ENCODE measurements around the gene RRP36.

Gene RRP36

GRCh38 chr6:43021270-43022047 is at the start of gene RRP36:
RRP36 (plus strand) TSS chr6:43021623; CDS start chr6:43021655, 32 bp downstream.
- Histone ChIP-seq H3K9ac (ENCODE audit: insufficient read length) (peak within 1 kb of the TSS; percentile 92), H3K27ac (peak within 1 kb of the TSS; percentile 94), H3K36me3 (ENCODE audit: insufficient read depth, low read length) (peaks cover 69% of the 10 kb centered on the region), H3K9me3 (ENCODE audit: low read depth, low read length) (no peaks in the 10 kb centered on the region), H3K4me3 (peak within 1 kb of the TSS; percentile 97)
- DNase-seq (ENCODE audit: low read depth, low spot score): no peak
- TF ChIP-seq EZH2 (IDR thresholded peaks at IDR 0.05): no peak
- no peak for TF ChIP-seq FOXP2 (optimal IDR thresholded peaks at IDR 0.05; ENCODE audit: control extremely low read depth, extremely low read length, insufficient read depth)
- TF ChIP-seq POLR2AphosphoS5 (IDR thresholded peaks at IDR 0.05; ENCODE audit: borderline replicate concordance, low read depth, low read length): peak; percentile 91

DNA sequence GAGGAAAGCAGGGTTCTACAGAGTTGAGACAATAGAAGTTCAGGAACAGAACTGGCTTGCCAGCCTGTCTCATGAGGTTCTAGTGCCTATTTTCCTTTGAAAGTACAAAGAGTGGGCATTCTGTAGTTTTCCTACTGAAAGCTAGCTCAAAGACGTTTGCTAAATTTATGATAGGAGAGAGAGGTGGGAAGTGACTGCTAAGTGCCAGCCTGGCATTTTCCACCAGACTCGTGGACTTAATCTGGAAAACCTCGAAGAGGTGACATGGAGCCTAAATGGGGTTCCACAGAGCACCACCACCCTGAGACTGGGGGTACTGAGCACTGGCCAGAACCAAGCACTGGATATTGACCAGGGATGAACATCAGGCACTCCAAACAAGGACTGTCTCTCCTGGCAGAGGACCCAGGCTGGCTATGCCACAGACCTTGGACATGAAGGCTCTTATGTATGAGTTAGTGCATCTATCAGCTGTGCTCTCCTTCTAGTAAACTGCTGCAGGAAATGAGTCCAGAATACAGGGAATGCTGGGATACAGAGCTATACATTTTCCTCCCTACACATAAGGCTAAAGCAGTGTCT is 49.6 kb upstream of the RRP36 start:
- TF ChIP-seq POLR2AphosphoS5 (IDR thresholded peaks at IDR 0.05; ENCODE audit: borderline replicate concordance, low read depth, low read length): no peak
- TF ChIP-seq EZH2 (IDR thresholded peaks at IDR 0.05): no peak
- TF ChIP-seq FOXP2 (optimal IDR thresholded peaks at IDR 0.05; ENCODE audit: control extremely low read depth, extremely low read length, insufficient read depth): no peak
- peak overlapping the region; percentile 52; the same call in 1 of the 2 replicates for H3K27ac ChIP-seq
- no peaks in the 10 kb centered on the region for H3K9me3 ChIP-seq (ENCODE audit: low read depth, low read length)
- peaks cover 2% of the 10 kb centered on the region; the same call in 1 of the 2 replicates for H3K36me3 ChIP-seq (ENCODE audit: insufficient read depth, low read length)
- H3K4me3 ChIP-seq: no peak overlapping the region
- no peak for DNase-seq (ENCODE audit: low read depth, low spot score)
- no peak overlapping the region for H3K9ac ChIP-seq (ENCODE audit: insufficient read length)

DNA sequence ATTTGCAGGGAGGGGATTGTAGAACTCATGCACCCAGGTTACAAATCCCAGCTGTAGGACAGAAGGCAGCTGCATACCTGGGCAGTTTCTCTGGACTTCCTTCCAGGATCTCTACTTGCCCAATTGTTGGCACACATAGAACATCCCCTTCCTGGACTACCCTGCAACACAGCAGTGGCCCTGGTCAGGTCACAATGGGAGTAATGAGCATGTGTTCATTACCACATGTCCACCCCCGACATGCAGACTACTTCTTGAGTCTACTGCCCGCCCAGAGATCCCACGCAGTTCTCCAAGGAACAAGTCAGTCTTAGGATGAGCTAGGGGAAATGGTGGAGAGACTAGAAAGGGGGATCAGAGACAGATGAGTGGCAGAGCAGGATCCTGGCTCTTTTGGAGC is 47.5 kb upstream of the RRP36 start:
- no peak for TF ChIP-seq FOXP2 (optimal IDR thresholded peaks at IDR 0.05; ENCODE audit: control extremely low read depth, extremely low read length, insufficient read depth)
- TF ChIP-seq EZH2 (IDR thresholded peaks at IDR 0.05): no peak
- no peak; the same call in 1 of the 2 replicates for TF ChIP-seq POLR2AphosphoS5 (IDR thresholded peaks at IDR 0.05; ENCODE audit: borderline replicate concordance, low read depth, low read length)
- Histone ChIP-seq H3K9ac (ENCODE audit: insufficient read length) (no peak overlapping the region), H3K9me3 (ENCODE audit: low read depth, low read length) (no peaks in the 10 kb centered on the region), H3K36me3 (ENCODE audit: insufficient read depth, low read length) (peaks cover 4% of the 10 kb centered on the region; the same call in 1 of the 2 replicates), H3K4me3 (no peak overlapping the region), H3K27ac (no peak overlapping the region)
- no peak for DNase-seq (ENCODE audit: low read depth, low spot score)

DNA sequence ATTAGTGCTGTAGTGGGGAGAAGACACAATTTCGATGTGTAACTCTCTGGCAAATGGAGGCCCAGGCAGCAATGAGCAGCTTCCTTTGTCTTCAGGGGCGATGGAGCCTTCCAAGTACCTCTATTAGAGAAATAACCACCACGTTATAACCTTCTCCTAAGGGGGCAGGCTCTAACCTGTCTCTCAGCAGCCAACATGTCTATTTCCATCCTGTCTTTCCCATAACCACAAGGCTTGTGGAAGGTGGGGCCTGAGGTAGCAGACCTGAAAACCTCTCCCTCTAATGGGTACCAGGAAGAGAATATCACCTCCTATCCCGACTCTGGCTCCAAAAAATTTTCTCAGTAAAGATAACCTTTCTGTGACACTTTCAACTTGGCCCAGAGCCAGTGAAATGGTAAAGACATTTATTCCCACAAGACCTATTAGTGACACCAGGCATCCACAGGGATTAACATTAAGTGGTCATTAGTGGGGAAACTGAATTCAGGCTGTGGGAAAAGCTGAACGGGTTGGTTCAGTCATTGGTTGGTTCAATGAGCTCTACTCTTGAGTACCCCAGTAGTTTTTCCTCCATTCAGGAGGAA is 46.4 kb upstream of the RRP36 start:
- H3K27ac ChIP-seq: no peak overlapping the region
- no peak for DNase-seq (ENCODE audit: low read depth, low spot score)
- no peaks in the 10 kb centered on the region for H3K9me3 ChIP-seq (ENCODE audit: low read depth, low read length)
- H3K4me3 ChIP-seq: no peak overlapping the region
- peaks cover 4% of the 10 kb centered on the region; the same call in 1 of the 2 replicates for H3K36me3 ChIP-seq (ENCODE audit: insufficient read depth, low read length)
- H3K9ac ChIP-seq (ENCODE audit: insufficient read length): no peak overlapping the region
- TF ChIP-seq EZH2 (IDR thresholded peaks at IDR 0.05): no peak
- TF ChIP-seq POLR2AphosphoS5 (IDR thresholded peaks at IDR 0.05; ENCODE audit: borderline replicate concordance, low read depth, low read length): no peak
- TF ChIP-seq FOXP2 (optimal IDR thresholded peaks at IDR 0.05; ENCODE audit: control extremely low read depth, extremely low read length, insufficient read depth): no peak

DNA sequence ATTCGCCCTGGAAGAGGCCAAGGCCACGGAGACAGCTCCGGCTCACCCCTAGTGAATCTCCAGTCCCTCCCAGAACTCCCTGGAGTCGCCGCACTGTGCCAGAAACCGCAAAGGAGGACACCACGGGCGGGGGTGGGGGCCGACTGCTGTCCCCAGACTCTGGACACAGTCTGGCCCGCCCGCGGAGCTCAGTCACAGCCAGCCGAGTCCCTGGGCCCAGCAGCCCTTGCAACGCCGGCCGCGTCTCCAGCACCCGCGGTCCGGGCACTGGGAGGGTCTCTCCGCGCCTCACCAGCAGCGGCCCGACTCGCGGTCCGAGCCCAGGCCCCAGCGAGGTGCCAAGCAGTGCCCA is 43.0 kb upstream of the RRP36 start:
- no peaks in the 10 kb centered on the region for H3K9me3 ChIP-seq (ENCODE audit: low read depth, low read length)
- TF ChIP-seq POLR2AphosphoS5 (IDR thresholded peaks at IDR 0.05; ENCODE audit: borderline replicate concordance, low read depth, low read length): no peak
- no peak for TF ChIP-seq FOXP2 (optimal IDR thresholded peaks at IDR 0.05; ENCODE audit: control extremely low read depth, extremely low read length, insufficient read depth)
- no peak for TF ChIP-seq EZH2 (IDR thresholded peaks at IDR 0.05)
- peak overlapping the region; percentile 78 for H3K4me3 ChIP-seq
- H3K27ac ChIP-seq: no peak overlapping the region
- no peak for DNase-seq (ENCODE audit: low read depth, low spot score)
- H3K9ac ChIP-seq (ENCODE audit: insufficient read length): peak overlapping the region; percentile 78
- H3K36me3 ChIP-seq (ENCODE audit: insufficient read depth, low read length): peaks cover 4% of the 10 kb centered on the region; the same call in 1 of the 2 replicates

GRCh38 chr6:42978839-42979522 is 42.4 kb upstream of the RRP36 start, which contains the start of gene PEX6:
PEX6 (minus strand) TSS chr6:42979181; CDS start chr6:42979150, 31 bp downstream.
- Histone ChIP-seq H3K9me3 (ENCODE audit: low read depth, low read length) (no peaks in the 10 kb centered on the region), H3K9ac (ENCODE audit: insufficient read length) (peak within 1 kb of the TSS; percentile 78), H3K36me3 (ENCODE audit: insufficient read depth, low read length) (peaks cover 4% of the 10 kb centered on the region; the same call in 1 of the 2 replicates), H3K4me3 (peak within 1 kb of the TSS; percentile 78), H3K27ac (peak within 1 kb of the TSS; percentile 76; the same call in 1 of the 2 replicates)
- TF ChIP-seq EZH2 (IDR thresholded peaks at IDR 0.05) (no peak), POLR2AphosphoS5 (IDR thresholded peaks at IDR 0.05; ENCODE audit: borderline replicate concordance, low read depth, low read length) (peak; percentile 97)
- DNase-seq (ENCODE audit: low read depth, low spot score): peak; percentile 57

GRCh38 chr6:42979523-42980177 is 41.8 kb upstream of the RRP36 start:
- H3K27ac ChIP-seq: peak overlapping the region; percentile 76; the same call in 1 of the 2 replicates
- H3K36me3 ChIP-seq (ENCODE audit: insufficient read depth, low read length): peaks cover 4% of the 10 kb centered on the region; the same call in 1 of the 2 replicates
- TF ChIP-seq EZH2 (IDR thresholded peaks at IDR 0.05): no peak
- no peak for TF ChIP-seq FOXP2 (optimal IDR thresholded peaks at IDR 0.05; ENCODE audit: control extremely low read depth, extremely low read length, insufficient read depth)
- no peak for TF ChIP-seq POLR2AphosphoS5 (IDR thresholded peaks at IDR 0.05; ENCODE audit: borderline replicate concordance, low read depth, low read length)
- H3K4me3 ChIP-seq: peak overlapping the region; percentile 78
- H3K9ac ChIP-seq (ENCODE audit: insufficient read length): peak overlapping the region; percentile 78
- DNase-seq (ENCODE audit: low read depth, low spot score): no peak
- H3K9me3 ChIP-seq (ENCODE audit: low read depth, low read length): no peaks in the 10 kb centered on the region

Measured in SK-N-MC (cell line).